Measurements from ENCODE around the gene BSN. TPM values are rescaled to one million over a fixed set of nuclear protein-coding genes. Genes with fewer than 3 reads are reported as not detected.

BSN gene
- total and polyA plus RNA-seq, 9 donors = 0.44 to 1.2 (median 0.62) TPM

GRCh38 chr3:49626796-49627195 lies 72.5 kb downstream of the BSN start:
- H3K36me3 ChIP-seq (ENCODE audit: control insufficient read depth, insufficient read depth, low read length) = no peaks in the 10 kb centered on the region
- no peak overlapping the region for H3K4me3 ChIP-seq (ENCODE audit: low read length)
- WGBS (ENCODE audit: insufficient coverage) = no CpG with 5 or more reads among the region's 1 CpG
- H3K4me1 ChIP-seq (ENCODE audit: control insufficient read depth, insufficient read depth, low read length) = no peaks in the 10 kb centered on the region
- no peak for DNase-seq
- H3K27me3 ChIP-seq (ENCODE audit: control insufficient read depth, insufficient read depth, low read length) = no peaks in the 10 kb centered on the region
- H3K27ac ChIP-seq (ENCODE audit: low read length) = no peak overlapping the region
- no peaks in the 10 kb centered on the region for H3K9me3 ChIP-seq (replicated peaks; ENCODE audit: control insufficient read depth, low read depth, low read length)

- 81% methylated on average over 5 of the region's 5 CpGs for WGBS (ENCODE audit: insufficient coverage)
- H3K27me3 ChIP-seq (ENCODE audit: control insufficient read depth, insufficient read depth, low read length) = no peaks in the 10 kb centered on the region
- no peaks in the 10 kb centered on the region for H3K9me3 ChIP-seq (replicated peaks; ENCODE audit: control insufficient read depth, low read depth, low read length)
- DNase-seq = no peak
- no peak overlapping the region for H3K27ac ChIP-seq (ENCODE audit: low read length)
- H3K4me1 ChIP-seq (ENCODE audit: control insufficient read depth, insufficient read depth, low read length) = no peaks in the 10 kb centered on the region
- no peaks in the 10 kb centered on the region for H3K36me3 ChIP-seq (ENCODE audit: control insufficient read depth, insufficient read depth, low read length)
- H3K4me3 ChIP-seq (ENCODE audit: low read length) = no peak overlapping the region
Observed at GRCh38 chr3:49627634-49628033, 73.4 kb downstream of the BSN start.

GRCh38 chr3:49628249-49628648 lies 74.0 kb downstream of the BSN start:
- DNase-seq = no peak
- no peaks in the 10 kb centered on the region for H3K36me3 ChIP-seq (ENCODE audit: control insufficient read depth, insufficient read depth, low read length)
- H3K27ac ChIP-seq (ENCODE audit: low read length) = no peak overlapping the region
- H3K27me3 ChIP-seq (ENCODE audit: control insufficient read depth, insufficient read depth, low read length) = no peaks in the 10 kb centered on the region
- WGBS (ENCODE audit: insufficient coverage) = 78% methylated on average over 2 of the region's 2 CpGs
- H3K9me3 ChIP-seq (replicated peaks; ENCODE audit: control insufficient read depth, low read depth, low read length) = no peaks in the 10 kb centered on the region
- H3K4me3 ChIP-seq (ENCODE audit: low read length) = no peak overlapping the region
- H3K4me1 ChIP-seq (ENCODE audit: control insufficient read depth, insufficient read depth, low read length) = no peaks in the 10 kb centered on the region

- Histone ChIP-seq H3K4me1 (ENCODE audit: control insufficient read depth, insufficient read depth, low read length) (no peaks in the 10 kb centered on the region), H3K27ac (ENCODE audit: low read length) (no peak overlapping the region), H3K36me3 (ENCODE audit: control insufficient read depth, insufficient read depth, low read length) (no peaks in the 10 kb centered on the region), H3K27me3 (ENCODE audit: control insufficient read depth, insufficient read depth, low read length) (no peaks in the 10 kb centered on the region), H3K4me3 (ENCODE audit: low read length) (no peak overlapping the region), H3K9me3 (replicated peaks; ENCODE audit: control insufficient read depth, low read depth, low read length) (no peaks in the 10 kb centered on the region)
- DNase-seq = no peak
- 77% methylated on average over 4 of the region's 4 CpGs for WGBS (ENCODE audit: insufficient coverage)
Observed at GRCh38 chr3:49629451-49629850, 75.2 kb downstream of the BSN start.

GRCh38 chr3:49629866-49630265 lies 75.6 kb downstream of the BSN start:
- WGBS (ENCODE audit: insufficient coverage) = no CpG with 5 or more reads among the region's 6 CpGs
- H3K4me3 ChIP-seq (ENCODE audit: low read length) = no peak overlapping the region
- DNase-seq = no peak
- no peak overlapping the region for H3K27ac ChIP-seq (ENCODE audit: low read length)
- no peaks in the 10 kb centered on the region for H3K9me3 ChIP-seq (replicated peaks; ENCODE audit: control insufficient read depth, low read depth, low read length)
- H3K36me3 ChIP-seq (ENCODE audit: control insufficient read depth, insufficient read depth, low read length) = no peaks in the 10 kb centered on the region
- H3K4me1 ChIP-seq (ENCODE audit: control insufficient read depth, insufficient read depth, low read length) = no peaks in the 10 kb centered on the region
- no peaks in the 10 kb centered on the region for H3K27me3 ChIP-seq (ENCODE audit: control insufficient read depth, insufficient read depth, low read length)

- no peaks in the 10 kb centered on the region for H3K4me1 ChIP-seq (ENCODE audit: control insufficient read depth, insufficient read depth, low read length)
- H3K36me3 ChIP-seq (ENCODE audit: control insufficient read depth, insufficient read depth, low read length) = no peaks in the 10 kb centered on the region
- H3K27ac ChIP-seq (ENCODE audit: low read length) = no peak overlapping the region
- no peaks in the 10 kb centered on the region for H3K9me3 ChIP-seq (replicated peaks; ENCODE audit: control insufficient read depth, low read depth, low read length)
- no peaks in the 10 kb centered on the region for H3K27me3 ChIP-seq (ENCODE audit: control insufficient read depth, insufficient read depth, low read length)
- no peak for DNase-seq
- no CpG with 5 or more reads among the region's 1 CpG for WGBS (ENCODE audit: insufficient coverage)
- no peak overlapping the region for H3K4me3 ChIP-seq (ENCODE audit: low read length)
Observed at GRCh38 chr3:49630784-49631183, 76.5 kb downstream of the BSN start.

- DNase-seq = no peak
- Histone ChIP-seq H3K27me3 (ENCODE audit: control insufficient read depth, insufficient read depth, low read length) (no peaks in the 10 kb centered on the region), H3K4me3 (ENCODE audit: low read length) (no peak overlapping the region), H3K27ac (ENCODE audit: low read length) (no peak overlapping the region), H3K36me3 (ENCODE audit: control insufficient read depth, insufficient read depth, low read length) (no peaks in the 10 kb centered on the region), H3K4me1 (ENCODE audit: control insufficient read depth, insufficient read depth, low read length) (peaks cover 2% of the 10 kb centered on the region), H3K9me3 (replicated peaks; ENCODE audit: control insufficient read depth, low read depth, low read length) (no peaks in the 10 kb centered on the region)
- WGBS (ENCODE audit: insufficient coverage) = 65% methylated on average over 2 of the region's 3 CpGs
Observed at GRCh38 chr3:49634736-49635135, 80.5 kb downstream of the BSN start.

DNA sequence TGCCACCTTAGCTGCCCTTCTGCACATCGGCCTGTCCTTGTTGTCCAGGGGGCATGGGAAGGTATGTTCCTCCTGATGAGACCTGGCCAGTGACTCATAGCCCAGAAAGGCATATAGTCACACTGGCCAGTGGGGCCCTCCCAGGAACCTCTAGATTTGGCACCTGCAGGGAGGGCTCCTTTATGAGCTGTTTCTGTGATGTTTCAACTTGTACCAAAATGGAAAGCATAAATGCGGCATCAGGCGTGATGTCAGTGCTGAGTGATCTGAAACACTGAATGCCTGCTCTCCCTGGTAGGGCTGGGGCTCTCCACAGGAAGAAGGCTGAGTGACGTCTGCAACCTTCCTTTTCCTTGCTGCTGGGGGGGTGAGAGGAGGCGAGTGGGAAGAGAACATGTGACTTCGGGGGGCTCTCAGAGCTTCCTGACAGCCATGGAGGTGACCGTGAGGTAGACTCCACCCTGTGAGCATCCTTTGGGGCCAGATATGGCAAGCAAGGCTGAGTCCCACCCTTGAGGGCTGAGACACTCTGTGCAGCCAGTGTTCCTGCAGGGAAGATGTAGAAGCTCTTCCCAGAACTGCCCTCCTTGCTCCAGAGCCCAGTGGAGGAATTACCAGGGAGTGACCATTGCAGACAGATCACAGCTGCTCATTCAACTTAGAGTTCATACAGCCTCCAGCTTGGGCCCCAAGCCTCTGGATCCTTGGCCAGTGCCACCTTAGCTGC lies 82.8 kb downstream of the BSN start:
- H3K4me3 ChIP-seq (ENCODE audit: low read length) = no peak overlapping the region
- no peaks in the 10 kb centered on the region for H3K9me3 ChIP-seq (replicated peaks; ENCODE audit: control insufficient read depth, low read depth, low read length)
- DNase-seq = no peak
- 61% methylated on average over 6 of the region's 7 CpGs for WGBS (ENCODE audit: insufficient coverage)
- H3K36me3 ChIP-seq (ENCODE audit: control insufficient read depth, insufficient read depth, low read length) = no peaks in the 10 kb centered on the region
- no peaks in the 10 kb centered on the region for H3K27me3 ChIP-seq (ENCODE audit: control insufficient read depth, insufficient read depth, low read length)
- peaks cover 2% of the 10 kb centered on the region for H3K4me1 ChIP-seq (ENCODE audit: control insufficient read depth, insufficient read depth, low read length)
- no peak overlapping the region for H3K27ac ChIP-seq (ENCODE audit: low read length)

DNA sequence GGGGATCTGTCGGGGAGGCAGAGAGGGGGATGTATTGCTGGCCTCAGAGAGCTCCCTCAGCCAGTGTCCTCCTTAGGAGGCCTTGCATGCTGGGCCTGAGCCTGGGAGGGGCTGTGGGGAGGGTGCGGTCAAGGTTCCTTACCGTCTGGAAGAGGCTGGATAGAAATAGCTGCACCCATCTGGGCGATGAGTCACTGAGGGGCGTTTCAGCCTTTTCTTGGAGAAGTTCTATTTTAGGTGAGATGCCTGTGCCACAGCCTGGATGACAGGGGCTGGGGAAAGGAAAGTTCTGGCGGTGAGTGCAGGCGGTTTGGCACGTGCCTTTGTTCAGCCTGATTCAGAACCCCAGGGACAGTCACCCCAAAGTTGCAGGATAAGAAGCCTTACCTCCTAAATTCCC lies 84.2 kb downstream of the BSN start:
- 39% methylated on average over 3 of the region's 8 CpGs for WGBS (ENCODE audit: insufficient coverage)
- Histone ChIP-seq H3K9me3 (replicated peaks; ENCODE audit: control insufficient read depth, low read depth, low read length) (no peaks in the 10 kb centered on the region), H3K4me1 (ENCODE audit: control insufficient read depth, insufficient read depth, low read length) (peaks cover 2% of the 10 kb centered on the region), H3K27ac (ENCODE audit: low read length) (no peak overlapping the region), H3K4me3 (ENCODE audit: low read length) (no peak overlapping the region), H3K27me3 (ENCODE audit: control insufficient read depth, insufficient read depth, low read length) (no peaks in the 10 kb centered on the region), H3K36me3 (ENCODE audit: control insufficient read depth, insufficient read depth, low read length) (no peaks in the 10 kb centered on the region)
- DNase-seq = peak; percentile 30

DNA sequence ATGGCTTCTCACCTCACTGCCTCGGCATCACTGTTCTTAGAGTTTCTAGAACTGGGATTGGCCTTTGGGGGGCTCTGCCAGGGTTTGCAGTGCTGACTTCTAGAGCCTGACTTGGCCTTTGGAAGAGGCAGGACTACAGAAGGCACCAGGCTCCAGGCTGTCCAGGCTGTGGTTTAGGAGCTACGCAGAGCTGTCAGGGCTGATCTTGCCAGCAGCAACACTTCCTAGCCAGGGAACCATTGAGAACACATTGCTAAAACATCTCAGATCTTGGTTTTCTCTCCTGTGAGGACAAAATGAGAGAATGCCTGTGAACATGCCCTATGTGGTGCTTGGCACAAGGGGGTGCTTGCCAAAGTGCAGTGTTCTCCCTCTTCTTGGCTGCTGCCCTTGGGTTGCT lies 85.3 kb downstream of the BSN start:
- no peak for DNase-seq
- 75% methylated on average over 2 of the region's 2 CpGs for WGBS (ENCODE audit: insufficient coverage)
- no peaks in the 10 kb centered on the region for H3K9me3 ChIP-seq (replicated peaks; ENCODE audit: control insufficient read depth, low read depth, low read length)
- H3K27me3 ChIP-seq (ENCODE audit: control insufficient read depth, insufficient read depth, low read length) = no peaks in the 10 kb centered on the region
- no peaks in the 10 kb centered on the region for H3K36me3 ChIP-seq (ENCODE audit: control insufficient read depth, insufficient read depth, low read length)
- H3K4me1 ChIP-seq (ENCODE audit: control insufficient read depth, insufficient read depth, low read length) = peaks cover 2% of the 10 kb centered on the region
- no peak overlapping the region for H3K27ac ChIP-seq (ENCODE audit: low read length)
- no peak overlapping the region for H3K4me3 ChIP-seq (ENCODE audit: low read length)

- DNase-seq = no peak
Observed at GRCh38 chr3:49641292-49641691, 87.0 kb downstream of the BSN start.

More at GRCh38 chr3:49641292-49641691, 87.0 kb downstream of the BSN start:
- 94% methylated on average over 3 of the region's 7 CpGs for WGBS (ENCODE audit: insufficient coverage)
- Histone ChIP-seq H3K27me3 (ENCODE audit: control insufficient read depth, insufficient read depth, low read length) (no peaks in the 10 kb centered on the region), H3K36me3 (ENCODE audit: control insufficient read depth, insufficient read depth, low read length) (no peaks in the 10 kb centered on the region), H3K4me1 (ENCODE audit: control insufficient read depth, insufficient read depth, low read length) (peaks cover 2% of the 10 kb centered on the region), H3K27ac (ENCODE audit: low read length) (no peak overlapping the region), H3K9me3 (replicated peaks; ENCODE audit: control insufficient read depth, low read depth, low read length) (no peaks in the 10 kb centered on the region), H3K4me3 (ENCODE audit: low read length) (no peak overlapping the region)

Data from muscle of leg (tissue), 11 donors.